Lung (tissue), 12 donors: ENCODE data around the gene PRKCE. TPM values are rescaled to one million over a fixed set of nuclear protein-coding genes. Genes with fewer than 3 reads are reported as not detected.

ENCODE experiments used
- ATAC-seq: fragments of 200-7000 bp; cut with Tn5 transposase; one replicate; pipeline ENCODE4 v1.9.1; 2020; ENCODE audit warnings: moderate number of reproducible peaks; ENCODE audit not compliant: insufficient read depth, low FRiP score
- DNase-seq, 3 donors: peaks; one replicate each; pipeline ENCODE4 v3.0.0-alpha.2; 2013 to 2017
- H3K27ac ChIP-seq, 2 donors: one replicate each; pipeline ENCODE4 v1.5.1; 2013; ENCODE audit warnings: mild to moderate bottlenecking in 2 of 2, moderate library complexity in 2 of 2, control low read depth in 1 of 2, inconsistent platforms in 1 of 2, low read depth in 1 of 2, low read length in 1 of 2
- H3K27me3 ChIP-seq, 3 donors: one replicate each; pipeline ENCODE4 v1.5.1; 2013; ENCODE audit warnings: low read length in 2 of 3; ENCODE audit not compliant: control insufficient read depth in 3 of 3, insufficient read depth in 3 of 3
- H3K36me3 ChIP-seq, 4 donors: one replicate each; pipeline ENCODE4 v1.5.1; 2013; ENCODE audit warnings: low read length in 4 of 4, mild to moderate bottlenecking in 1 of 4, moderate library complexity in 1 of 4; ENCODE audit not compliant: control insufficient read depth in 4 of 4, insufficient read depth in 4 of 4
- H3K4me1 ChIP-seq, 5 donors: one replicate each; pipeline ENCODE4 v1.5.1; 2013; ENCODE audit warnings: low read length in 5 of 5, mild to moderate bottlenecking in 2 of 5, moderate library complexity in 1 of 5; ENCODE audit not compliant: control insufficient read depth in 5 of 5, insufficient read depth in 5 of 5
- H3K4me3 ChIP-seq: one replicate; pipeline ENCODE4 v1.5.1; 2013; ENCODE audit warnings: mild to moderate bottlenecking, control low read depth, moderate library complexity
- H3K9ac ChIP-seq, 2 donors: one replicate each; pipeline ENCODE4 v1.5.1; 2013; ENCODE audit warnings: low read length in 2 of 2, control low read depth in 1 of 2; ENCODE audit not compliant: insufficient read depth in 1 of 2
- H3K9me3 ChIP-seq, 4 donors: one replicate each; pipeline ENCODE4 v1.5.1; 2013; ENCODE audit warnings: low read length in 3 of 4, mild to moderate bottlenecking in 1 of 4, moderate library complexity in 1 of 4; ENCODE audit not compliant: control insufficient read depth in 4 of 4, insufficient read depth in 3 of 4
- WGBS, 2 donors: extraction: QIAGEN DNeasy Blood & Tissue Kit; methylation state at CpG; one replicate each; pipeline ENCODE4 v1.1.7; 2013; 5-methylcytosine and 5-hydroxymethylcytosine counted together
- polyA plus RNA-seq, 2 donors: library from polyadenylated mRNA; stranded (reverse); fragments of 200-250 nt; gene quantifications; one replicate each; pipeline ENCODE4 v1.2.1, GENCODE V29; 2013
- total RNA-seq, 2 donors: library from RNA; depleted of rRNA in 1 of 2; stranded (reverse); fragments of >200 nt in 1 of 2; gene quantifications; one replicate each; pipeline ENCODE4 v1.2.1, GENCODE V29; 2014 to 2021
- TF ChIP-seq, protein P1 (sequence below): IDR thresholded peaks from 2 replicates; pipeline ENCODE4 v1.5.1; 2012; ENCODE audit warnings: mild to moderate bottlenecking; ENCODE audit errors: control extremely low read depth, extremely low read depth
- donor health status: control.
- donor health status: control.
- donor health status: Bipolar disorder and iron deficiency.
- donor health status: healthy.
- donor health status: DM: yes; HTN: yes; CAD: no.

Gene PRKCE
- total and polyA plus RNA-seq, 4 donors = 12.5 to 82.2 (median 32.1) TPM

DNA sequence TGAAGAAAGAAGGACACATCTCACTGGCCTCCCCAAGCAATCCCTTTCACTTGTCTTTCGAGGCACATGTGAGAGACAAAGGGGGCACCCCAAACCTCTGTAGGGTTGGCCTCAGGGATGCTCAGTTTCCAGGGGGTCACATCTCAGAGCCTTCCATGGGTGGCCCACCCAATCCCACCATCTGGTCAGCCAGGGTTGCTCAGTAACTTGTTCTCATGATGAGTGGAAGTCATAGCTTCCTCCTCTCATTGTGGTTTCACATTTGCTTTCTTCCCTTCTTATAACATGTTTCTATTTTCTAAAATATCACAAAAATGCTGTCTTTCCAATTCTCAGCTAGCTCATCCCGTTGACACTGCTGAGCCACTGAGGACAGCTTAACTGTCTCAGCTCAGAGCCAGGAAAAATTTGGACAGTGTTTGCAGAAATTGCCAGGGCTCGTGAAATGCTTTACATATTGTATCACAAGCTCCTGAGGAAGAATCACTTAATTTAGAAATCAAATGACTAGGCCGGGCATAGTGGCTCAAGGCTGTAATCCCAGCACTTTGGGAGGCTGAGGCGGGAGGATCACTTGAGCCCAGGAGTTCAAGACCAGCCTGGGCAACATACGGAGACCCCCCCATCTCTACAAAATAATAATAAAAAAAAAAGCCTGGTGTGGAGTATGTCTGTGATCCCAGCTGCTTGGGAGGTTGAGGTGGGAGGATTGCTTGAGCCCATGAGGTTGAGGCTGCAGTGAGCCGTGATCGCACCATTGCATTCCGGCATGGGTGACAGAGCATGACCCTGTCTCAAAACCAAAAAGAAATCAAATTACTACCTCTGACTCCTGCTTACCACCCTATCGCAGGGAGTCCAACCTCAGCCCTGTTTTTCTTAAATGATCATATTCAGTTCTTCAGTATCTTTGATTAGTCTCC lies 129.3 kb downstream of the PRKCE start:
- TF ChIP-seq, protein P1, sequence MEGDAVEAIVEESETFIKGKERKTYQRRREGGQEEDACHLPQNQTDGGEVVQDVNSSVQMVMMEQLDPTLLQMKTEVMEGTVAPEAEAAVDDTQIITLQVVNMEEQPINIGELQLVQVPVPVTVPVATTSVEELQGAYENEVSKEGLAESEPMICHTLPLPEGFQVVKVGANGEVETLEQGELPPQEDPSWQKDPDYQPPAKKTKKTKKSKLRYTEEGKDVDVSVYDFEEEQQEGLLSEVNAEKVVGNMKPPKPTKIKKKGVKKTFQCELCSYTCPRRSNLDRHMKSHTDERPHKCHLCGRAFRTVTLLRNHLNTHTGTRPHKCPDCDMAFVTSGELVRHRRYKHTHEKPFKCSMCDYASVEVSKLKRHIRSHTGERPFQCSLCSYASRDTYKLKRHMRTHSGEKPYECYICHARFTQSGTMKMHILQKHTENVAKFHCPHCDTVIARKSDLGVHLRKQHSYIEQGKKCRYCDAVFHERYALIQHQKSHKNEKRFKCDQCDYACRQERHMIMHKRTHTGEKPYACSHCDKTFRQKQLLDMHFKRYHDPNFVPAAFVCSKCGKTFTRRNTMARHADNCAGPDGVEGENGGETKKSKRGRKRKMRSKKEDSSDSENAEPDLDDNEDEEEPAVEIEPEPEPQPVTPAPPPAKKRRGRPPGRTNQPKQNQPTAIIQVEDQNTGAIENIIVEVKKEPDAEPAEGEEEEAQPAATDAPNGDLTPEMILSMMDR = no peak
- Histone ChIP-seq H3K4me3 (no peak overlapping the region), H3K9ac (no peak overlapping the region), H3K27me3 (no peaks in the 10 kb centered on the region), H3K36me3 (no peaks in the 10 kb centered on the region), H3K4me1 (peaks cover 0 to 21% (median 12%) of the 10 kb centered on the region in 5 donors), H3K27ac (no peak overlapping the region), H3K9me3 (no peaks in the 10 kb centered on the region)
- no peak for DNase-seq
- ATAC-seq = no peak
- WGBS, 2 donors = 83 to 85% methylated on average over 10 of the region's 10 CpGs

DNA sequence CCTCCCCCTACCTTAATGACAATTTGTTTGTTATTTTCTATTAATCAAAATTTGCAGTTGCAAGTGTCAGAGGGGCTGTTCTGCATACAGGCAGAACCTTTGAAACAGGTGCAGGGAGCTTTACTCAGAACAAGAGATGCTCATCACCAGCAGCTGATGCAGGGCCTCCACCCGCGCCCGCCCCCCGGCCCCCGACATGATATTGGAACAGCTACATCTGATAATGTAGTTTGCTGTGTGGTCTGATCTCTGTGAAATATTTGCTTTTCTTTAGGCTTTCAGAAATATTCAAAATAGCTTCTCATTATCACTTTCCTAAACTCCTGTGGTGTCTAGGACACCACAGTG lies 130.0 kb downstream of the PRKCE start:
- Histone ChIP-seq H3K4me1 (peaks cover 0 to 15% (median 12%) of the 10 kb centered on the region in 5 donors), H3K9ac (no peak overlapping the region), H3K27ac (no peak overlapping the region), H3K4me3 (no peak overlapping the region), H3K36me3 (no peaks in the 10 kb centered on the region), H3K27me3 (no peaks in the 10 kb centered on the region), H3K9me3 (no peaks in the 10 kb centered on the region)
- ATAC-seq = no peak
- 92 to 97% methylated on average over 5 of the region's 5 CpGs for WGBS, 2 donors
- no peak for DNase-seq
- TF ChIP-seq, protein P1 = no peak

DNA sequence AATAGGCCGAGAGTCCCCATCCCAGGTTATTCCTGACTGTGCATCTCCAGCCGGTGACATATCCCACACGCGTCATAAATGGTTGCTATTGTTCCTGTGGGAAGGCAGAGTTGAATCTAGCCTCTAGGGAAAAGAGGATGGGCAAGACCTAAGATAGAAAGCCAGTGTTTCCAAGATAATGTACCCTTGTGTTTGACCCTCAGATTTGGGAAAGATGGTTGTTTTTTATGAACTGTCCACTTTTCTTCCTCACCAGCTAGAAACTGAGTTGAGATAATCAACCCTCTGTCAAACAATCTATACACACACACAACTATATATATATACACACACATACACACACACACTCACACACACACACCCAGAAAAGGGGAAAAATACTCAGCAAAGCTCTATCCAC lies 131.0 kb downstream of the PRKCE start:
- no peak for DNase-seq
- Histone ChIP-seq H3K4me1 (peaks cover 0 to 14% (median 10%) of the 10 kb centered on the region in 5 donors), H3K36me3 (no peaks in the 10 kb centered on the region), H3K9ac (no peak overlapping the region), H3K27ac (no peak overlapping the region), H3K4me3 (no peak overlapping the region), H3K27me3 (no peaks in the 10 kb centered on the region), H3K9me3 (no peaks in the 10 kb centered on the region)
- TF ChIP-seq, protein P1 = no peak
- no peak for ATAC-seq
- 85 to 95% methylated on average over 4 of the region's 4 CpGs for WGBS, 2 donors
